Measurements from ENCODE around the gene LRRC63.

Gene LRRC63

GRCh38 chr13:46168783-46169182, 42.9 kb upstream of the LRRC63 start:
- H3K4me3 ChIP-seq (ENCODE audit: low read length) = no peak overlapping the region
- TF ChIP-seq CTCF (conservative IDR thresholded peaks at IDR 0.05; ENCODE audit: low read depth, low read length) = no peak
- no peak for DNase-seq (ENCODE audit: low read depth)

DNA sequence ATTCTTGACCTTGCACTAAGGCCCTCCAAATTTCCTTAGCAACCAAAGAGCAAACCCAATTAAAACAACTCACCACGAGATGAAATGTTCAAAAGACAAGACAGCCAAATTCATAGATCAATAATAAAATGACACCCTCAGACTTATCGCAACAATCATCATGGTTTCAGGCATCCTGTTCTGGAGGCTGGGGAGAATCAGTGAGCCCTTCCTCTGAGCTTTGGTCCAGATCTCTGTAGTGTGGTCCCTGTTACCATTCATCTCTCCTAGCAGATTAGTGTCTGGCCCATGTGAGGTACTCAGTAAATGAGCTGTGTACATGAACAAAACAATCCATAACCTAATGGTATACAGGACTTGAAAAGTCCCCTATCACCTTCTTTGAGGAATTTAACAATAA, 42.0 kb upstream of the LRRC63 start:
- H3K4me3 ChIP-seq (ENCODE audit: low read length) = no peak overlapping the region
- no peak for TF ChIP-seq CTCF (conservative IDR thresholded peaks at IDR 0.05; ENCODE audit: low read depth, low read length)
- no peak for DNase-seq (ENCODE audit: low read depth)

DNA sequence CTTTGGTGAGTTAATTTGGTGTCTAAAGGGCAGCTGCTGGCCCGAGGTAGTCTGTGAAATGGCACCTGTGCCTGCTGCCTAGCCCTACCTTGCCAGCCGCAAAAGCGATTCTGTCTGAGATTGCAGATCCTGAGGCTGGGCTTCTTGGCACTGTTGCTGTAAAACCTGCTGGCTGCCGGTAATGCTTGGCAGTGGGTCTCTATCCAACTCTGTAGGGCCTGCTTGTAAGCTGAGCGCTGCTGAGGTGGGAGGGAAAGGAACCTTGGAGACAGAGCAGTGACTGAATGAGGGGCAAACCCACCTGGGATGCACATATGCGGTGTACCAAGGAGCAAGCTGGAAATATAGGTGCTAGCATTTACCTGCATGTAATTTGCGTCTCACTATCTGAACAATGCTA, 41.5 kb upstream of the LRRC63 start:
- H3K4me3 ChIP-seq (ENCODE audit: low read length) = no peak overlapping the region

GRCh38 chr13:46170687-46171086, 41.0 kb upstream of the LRRC63 start:
- no peak for TF ChIP-seq CTCF (conservative IDR thresholded peaks at IDR 0.05; ENCODE audit: low read depth, low read length)
- DNase-seq (ENCODE audit: low read depth) = no peak
- H3K4me3 ChIP-seq (ENCODE audit: low read length) = no peak overlapping the region

More for the DNA sequence above, 41.5 kb upstream of the LRRC63 start:
- DNase-seq (ENCODE audit: low read depth) = no peak
- no peak for TF ChIP-seq CTCF (conservative IDR thresholded peaks at IDR 0.05; ENCODE audit: low read depth, low read length)

DNA sequence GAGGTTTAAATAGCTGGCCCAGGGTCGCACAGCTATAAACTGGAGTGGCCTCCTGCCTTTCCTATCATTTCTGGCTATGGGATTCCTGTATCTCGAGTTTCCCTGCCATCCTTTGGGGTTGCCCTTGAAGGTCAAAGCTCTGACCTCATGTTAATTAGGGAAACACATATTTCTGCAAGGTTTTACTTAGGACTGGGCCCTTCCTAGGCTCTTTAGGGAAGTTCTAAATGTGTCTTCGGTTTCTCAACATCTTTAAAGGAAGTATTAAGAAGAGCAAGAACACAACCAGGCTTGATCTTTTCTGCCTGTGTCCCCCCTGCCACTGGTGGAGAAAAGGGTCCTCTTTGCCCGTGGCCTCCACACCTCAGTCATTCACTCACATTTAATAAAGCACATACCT, 40.5 kb upstream of the LRRC63 start:
- no peak for TF ChIP-seq CTCF (conservative IDR thresholded peaks at IDR 0.05; ENCODE audit: low read depth, low read length)
- no peak overlapping the region for H3K4me3 ChIP-seq (ENCODE audit: low read length)
- DNase-seq (ENCODE audit: low read depth) = no peak

DNA sequence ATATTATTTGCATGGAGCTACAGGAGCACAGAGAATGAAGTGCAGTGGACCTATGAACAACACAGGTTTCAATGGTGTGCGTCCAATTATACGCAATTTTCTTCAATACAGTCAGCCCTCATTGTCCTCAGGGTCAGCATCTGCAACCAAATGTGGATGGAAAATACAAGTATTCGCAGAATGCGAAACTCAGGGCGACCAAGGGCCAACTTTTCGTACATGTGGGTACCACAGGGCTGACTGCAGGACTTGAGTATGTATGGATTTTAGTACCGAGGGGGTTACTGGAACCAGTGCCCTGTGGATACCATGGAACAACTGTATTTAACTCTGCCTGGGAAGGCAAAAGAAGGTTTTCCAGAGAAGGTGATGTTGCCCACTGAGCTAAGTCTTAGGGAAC, 40.0 kb upstream of the LRRC63 start:
- no peak for DNase-seq (ENCODE audit: low read depth)
- no peak overlapping the region for H3K4me3 ChIP-seq (ENCODE audit: low read length)
- no peak for TF ChIP-seq CTCF (conservative IDR thresholded peaks at IDR 0.05; ENCODE audit: low read depth, low read length)

DNA sequence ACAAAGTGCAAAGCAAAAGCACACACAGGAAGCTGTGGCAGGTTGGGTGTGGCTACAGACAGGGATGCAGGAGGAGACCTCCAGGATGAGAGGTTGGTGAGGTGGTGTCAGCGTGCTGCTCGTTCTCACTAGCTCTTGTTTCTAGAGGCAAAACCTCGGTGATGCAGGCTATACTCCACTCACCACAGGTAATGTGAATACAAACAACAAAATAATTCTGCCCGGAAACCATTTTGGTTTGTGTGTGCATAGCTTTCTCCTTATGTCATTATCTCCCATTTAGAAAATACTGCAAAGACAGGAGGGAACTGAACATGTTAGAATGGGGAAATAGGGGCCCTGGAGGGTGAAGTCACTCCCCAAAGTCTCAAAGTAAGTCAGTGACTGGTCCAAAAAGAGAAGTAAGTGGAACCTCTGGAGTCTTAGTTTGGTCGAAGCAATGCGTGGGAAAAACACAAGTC, 39.2 kb upstream of the LRRC63 start:
- no peak overlapping the region for H3K4me3 ChIP-seq (ENCODE audit: low read length)
- no peak for DNase-seq (ENCODE audit: low read depth)
- TF ChIP-seq CTCF (conservative IDR thresholded peaks at IDR 0.05; ENCODE audit: low read depth, low read length) = no peak

Data from retinal pigment epithelial cell (primary cell).